Vagina (tissue), 2 donors: ENCODE data around the gene EBLN1.

Experiments
- CTCF ChIP-seq, 3 experiments: fragments of 450-650 bp in 2 of 3; fragments of 200-600 bp in 1 of 3; sonication (generic) in 1 of 3; IDR thresholded peaks; one replicate each; pipeline ENCODE4 v1.5.1; 2017 to 2019; ENCODE audit warnings: antibody characterized with exemption in 3 of 3, mild to moderate bottlenecking in 2 of 3, moderate library complexity in 2 of 3
- POLR2A ChIP-seq, 2 donors: fragments of 450-650 bp; IDR thresholded peaks; one replicate each; pipeline ENCODE4 v1.6.1; 2017; ENCODE audit warnings: antibody characterized with exemption in 2 of 2, mild to moderate bottlenecking in 2 of 2, moderate library complexity in 2 of 2
- POLR2AphosphoS5 ChIP-seq, 2 donors: sonication (generic); formaldehyde crosslinking; IDR thresholded peaks; one replicate each; pipeline ENCODE4 v1.9.0; 2017; ENCODE audit warnings: antibody characterized with exemption in 2 of 2, mild to moderate bottlenecking in 2 of 2, low read depth in 1 of 2; ENCODE audit not compliant: insufficient read depth in 1 of 2

DNA sequence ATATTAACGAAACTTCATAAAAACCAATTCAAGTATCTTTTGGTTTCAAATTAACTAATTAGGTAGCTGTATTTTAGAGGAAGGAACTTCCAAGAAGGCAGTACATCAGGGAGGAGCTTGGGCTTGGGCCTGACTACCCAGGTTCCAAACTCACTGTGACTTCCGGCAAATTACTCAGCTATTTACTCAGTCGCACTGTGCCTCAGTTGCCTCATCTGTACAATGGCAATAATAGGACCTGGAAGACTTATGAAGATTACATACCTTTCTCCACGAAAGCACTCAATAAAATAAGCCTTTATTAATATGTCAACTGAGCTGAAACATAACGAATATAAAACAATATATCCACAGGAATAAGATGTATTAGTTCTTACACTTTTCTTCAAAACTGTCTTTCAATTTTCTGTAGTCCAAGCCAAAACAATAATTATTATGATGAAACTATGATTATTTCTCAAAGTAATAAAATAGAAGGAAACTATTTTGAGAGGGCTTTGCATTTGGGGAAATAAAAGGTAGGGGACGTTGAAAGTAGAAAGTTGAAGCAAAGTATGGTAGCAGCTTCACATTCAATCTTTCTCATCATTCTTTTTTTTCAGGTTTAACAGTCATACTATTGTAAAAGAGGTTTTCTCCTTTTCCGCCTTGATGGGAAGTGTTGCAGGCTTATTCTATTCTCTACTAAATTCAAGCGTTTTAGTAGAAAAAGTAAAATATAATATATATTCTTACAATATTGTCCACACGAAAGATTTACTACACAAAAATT, 10.5 kb upstream of the EBLN1 start:
- no peak for TF ChIP-seq CTCF (IDR thresholded peaks at IDR 0.05)
- no peak for TF ChIP-seq POLR2AphosphoS5 (IDR thresholded peaks at IDR 0.05; ENCODE audit: insufficient read depth in 1 of 2, low read depth in 1 of 2)
- no peak for TF ChIP-seq POLR2A (IDR thresholded peaks at IDR 0.05)
